ENCODE results near the gene PCBP3.
"Not testable (repeated sequence)": the region's sequence is repeated elsewhere in the genome, so short reads cannot be mapped to it uniquely, and the experiment has no call there.

The PCBP3 gene

GRCh38 chr21:45809421-45809820 lies 165.9 kb downstream of the PCBP3 start:
- DNase-seq (ENCODE audit: low read depth in 2 of 2) = no peak

DNA sequence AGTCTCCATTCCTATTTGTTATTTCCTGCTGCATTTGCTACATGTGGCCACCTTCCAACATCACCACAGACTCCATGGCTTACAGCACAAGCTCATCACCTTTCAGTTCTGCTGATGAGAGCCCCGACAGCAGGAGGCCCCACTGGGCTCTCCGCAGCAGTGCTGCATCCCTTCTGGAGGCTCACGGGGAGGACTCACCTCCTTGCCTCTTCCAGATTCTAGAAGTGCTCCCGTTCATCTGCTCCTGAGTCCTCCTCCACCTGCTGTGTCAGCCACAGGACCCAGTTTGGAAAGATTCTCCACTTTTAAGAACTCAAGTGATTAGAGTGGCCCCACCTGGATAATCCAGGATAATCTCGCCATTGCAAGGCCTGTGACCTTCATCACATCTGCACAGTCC lies 167.6 kb downstream of the PCBP3 start:
- no peak for DNase-seq (ENCODE audit: low read depth in 2 of 2)

GRCh38 chr21:45814210-45814940 lies 170.8 kb downstream of the PCBP3 start:
- not testable (repeated sequence) for DNase-seq (ENCODE audit: low read depth in 2 of 2)

DNA sequence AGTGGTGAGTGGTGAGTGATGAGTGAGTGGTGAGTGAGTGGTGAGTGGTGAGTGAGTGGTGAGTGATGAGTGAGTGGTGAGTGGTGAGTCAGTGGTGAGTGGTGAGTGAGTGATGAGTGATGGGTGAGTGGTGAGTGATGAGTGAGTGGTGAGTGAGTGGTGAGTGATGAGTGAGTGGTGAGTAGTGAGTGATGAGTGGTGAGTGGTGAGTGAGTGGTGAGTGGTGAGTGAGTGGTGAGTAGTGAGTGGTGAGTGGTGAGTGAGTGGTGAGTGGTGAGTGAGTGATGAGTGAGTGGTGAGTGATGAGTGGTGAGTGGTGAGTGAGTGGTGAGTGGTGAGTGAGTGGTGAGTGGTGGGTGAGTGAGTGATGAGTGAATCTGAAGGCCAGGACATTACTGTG lies 172.3 kb downstream of the PCBP3 start:
- not testable (repeated sequence) for DNase-seq (ENCODE audit: low read depth in 2 of 2)

DNA sequence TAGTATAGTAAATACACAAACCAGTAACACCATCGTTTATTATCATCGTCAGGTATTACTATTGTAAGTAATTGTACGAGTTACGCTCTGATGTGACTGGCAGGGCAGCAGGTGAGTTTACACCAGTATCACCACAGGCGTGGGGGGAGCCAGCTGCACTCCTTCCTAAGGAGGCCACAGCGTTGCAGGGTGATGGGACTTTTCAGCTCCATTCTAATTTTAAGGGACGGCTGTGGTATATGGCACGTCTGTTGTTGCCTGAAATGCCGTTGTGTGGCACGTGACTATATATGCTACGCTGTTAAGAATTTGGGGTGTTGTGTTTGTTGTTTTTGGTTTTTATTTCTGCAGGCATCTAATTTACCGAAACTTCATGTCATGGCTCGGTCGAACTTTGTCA lies 173.3 kb downstream of the PCBP3 start:
- no peak for DNase-seq (ENCODE audit: low read depth in 2 of 2)

DNA sequence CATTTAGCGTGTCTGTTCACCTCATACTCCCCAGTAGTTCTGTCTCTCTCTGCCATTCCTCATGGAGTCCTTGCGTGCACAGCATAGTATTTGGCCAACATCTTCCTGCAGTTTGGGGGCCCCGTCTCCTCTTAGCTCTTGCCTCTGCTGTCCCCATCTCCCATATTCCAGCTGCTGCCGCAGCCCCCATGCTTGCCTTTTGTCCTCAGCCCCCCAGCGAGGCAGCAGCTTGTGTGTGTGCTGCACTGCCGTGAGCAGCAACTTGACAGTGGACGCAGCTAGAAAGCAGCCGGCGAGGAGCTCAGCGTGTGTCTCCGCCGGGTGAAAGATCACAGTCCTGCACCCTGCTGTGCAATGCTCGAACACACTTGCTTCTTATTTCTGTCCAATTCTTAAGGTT lies 173.8 kb downstream of the PCBP3 start:
- DNase-seq (ENCODE audit: low read depth in 2 of 2) = no peak

DNA sequence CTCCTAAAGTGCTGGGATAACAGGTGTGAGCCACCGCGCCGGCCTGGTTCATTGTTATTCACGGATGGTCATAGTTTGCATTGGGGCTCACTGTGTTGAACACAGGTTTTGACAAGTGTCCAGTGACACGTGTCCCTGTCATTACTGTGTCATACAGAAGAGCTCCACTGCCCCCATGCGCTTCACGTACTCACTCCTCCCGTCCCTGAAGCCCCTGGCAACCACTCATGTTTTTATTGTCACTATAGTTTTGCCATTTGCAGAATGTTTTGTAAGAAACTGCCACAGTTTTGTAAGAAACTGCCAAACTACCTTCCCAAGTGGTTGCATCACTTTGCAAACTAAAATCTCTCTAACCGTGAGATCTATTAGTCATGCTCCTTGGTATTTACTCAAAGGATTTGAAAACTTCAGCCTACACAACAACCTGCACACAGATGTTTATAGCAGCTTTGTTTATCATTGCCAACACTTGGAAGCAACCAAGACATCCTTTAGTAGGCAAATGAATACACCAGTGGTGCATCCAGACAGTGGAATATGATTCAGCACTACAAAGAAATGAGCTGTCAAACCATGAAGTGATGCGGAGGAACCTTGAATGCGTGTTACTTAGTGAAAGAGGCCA lies 174.9 kb downstream of the PCBP3 start:
- DNase-seq (ENCODE audit: low read depth in 2 of 2) = no peak

DNA sequence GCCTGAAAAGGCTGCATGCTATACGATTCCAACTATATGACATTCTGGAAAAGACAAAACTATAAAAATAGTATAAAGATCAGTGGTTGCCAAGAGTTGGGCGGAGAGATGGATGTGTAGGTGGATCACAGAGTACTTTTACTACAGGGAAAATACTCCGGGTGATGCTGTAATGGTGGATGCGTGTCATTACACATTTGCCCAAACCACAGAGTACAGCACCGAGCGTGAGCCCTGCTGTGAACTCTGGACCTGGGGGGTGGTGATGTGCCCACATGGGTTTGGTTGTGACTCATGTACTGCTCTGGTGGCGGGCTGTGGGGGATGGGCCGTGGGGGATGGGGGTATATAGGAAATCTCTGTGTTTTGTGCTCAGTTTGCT lies 175.4 kb downstream of the PCBP3 start:
- DNase-seq (ENCODE audit: low read depth in 2 of 2) = peak; percentile 76 to 78

DNA sequence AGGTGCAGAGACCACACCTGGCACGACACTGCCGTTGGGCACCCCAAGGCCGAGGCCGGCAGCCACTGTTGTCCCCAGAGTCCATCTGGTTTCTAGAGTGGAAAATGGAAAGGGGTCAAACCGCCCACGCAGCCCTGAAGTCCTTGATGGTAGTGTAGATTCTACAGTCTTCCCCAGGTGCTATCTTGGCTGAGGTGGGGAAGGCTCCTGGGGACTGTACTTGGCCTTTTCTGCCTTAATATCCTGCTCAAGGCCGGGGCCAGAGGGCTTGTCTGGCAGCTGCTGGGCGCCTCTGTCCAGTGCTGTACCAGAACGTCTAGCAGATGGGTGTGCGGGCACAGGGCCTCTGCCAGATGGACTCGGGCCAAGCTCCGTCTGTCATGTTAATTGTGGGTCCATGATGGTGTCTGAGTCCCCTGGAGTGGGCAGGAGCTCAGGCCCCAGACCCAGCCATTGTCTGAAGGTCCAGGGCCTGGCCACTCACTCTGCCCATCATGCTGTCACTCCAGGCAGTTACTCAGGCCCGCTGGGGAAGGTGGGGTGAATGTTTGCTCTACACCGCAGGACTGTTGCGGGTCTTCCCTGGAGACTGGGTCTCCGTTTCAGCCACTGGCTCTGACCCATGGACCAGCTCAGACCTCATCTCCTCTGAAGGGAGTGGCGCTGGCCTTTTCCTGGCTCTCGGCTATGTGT lies 176.1 kb downstream of the PCBP3 start:
- DNase-seq (ENCODE audit: low read depth in 2 of 2) = no peak

DNA sequence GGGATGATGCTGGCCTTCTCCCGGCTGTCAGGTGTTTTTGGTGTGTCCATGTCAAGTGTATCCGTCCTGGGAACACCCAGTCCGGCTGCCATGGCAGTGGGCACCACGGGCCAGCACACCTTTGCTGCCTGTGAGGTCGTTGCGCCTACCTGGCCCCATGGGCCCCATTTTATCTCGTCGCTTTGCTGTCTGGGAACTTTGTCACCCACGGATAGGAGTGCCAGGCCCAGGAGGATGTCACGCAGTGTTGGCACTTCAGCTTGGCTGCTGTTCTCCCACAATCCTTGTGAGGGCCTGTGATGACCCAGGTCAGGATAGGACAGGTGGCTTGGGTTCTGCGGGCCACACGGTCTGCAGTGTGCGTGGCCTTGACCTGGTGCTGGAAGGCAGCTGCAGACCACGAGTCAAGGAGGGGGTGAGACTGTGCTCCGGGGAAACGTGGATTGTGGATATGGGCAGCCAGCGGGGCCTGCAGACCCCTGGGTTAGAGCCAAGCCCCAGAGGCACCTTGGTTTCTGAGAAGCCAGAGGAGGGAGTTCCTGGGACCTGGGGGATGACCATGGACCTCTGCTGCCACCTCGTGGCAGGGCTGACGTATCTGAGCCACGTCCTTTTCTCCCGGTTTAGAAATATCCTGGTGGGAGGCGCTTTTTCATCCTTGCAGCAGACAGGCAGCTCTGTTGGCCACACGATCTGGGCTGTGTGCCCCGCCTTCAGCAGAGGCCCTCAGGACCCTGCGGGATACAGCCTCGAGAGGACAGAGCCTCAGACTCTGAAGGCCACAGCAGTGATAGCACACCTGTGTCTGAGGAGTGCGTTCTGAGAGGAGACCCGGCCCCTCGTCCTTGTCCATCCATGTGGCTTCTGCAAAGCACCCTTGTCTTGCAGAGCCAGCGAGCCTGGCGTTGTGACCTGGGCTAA lies 176.9 kb downstream of the PCBP3 start:
- peak; percentile 65 to 74 for DNase-seq (ENCODE audit: low read depth in 2 of 2)

- no peak for DNase-seq (ENCODE audit: low read depth in 2 of 2)
These were observed 177.9 kb downstream of the PCBP3 start for GRCh38 chr21:45821315-45821962.

GRCh38 chr21:45821998-45822397 lies 178.5 kb downstream of the PCBP3 start:
- DNase-seq (ENCODE audit: low read depth in 2 of 2) = no peak

DNA sequence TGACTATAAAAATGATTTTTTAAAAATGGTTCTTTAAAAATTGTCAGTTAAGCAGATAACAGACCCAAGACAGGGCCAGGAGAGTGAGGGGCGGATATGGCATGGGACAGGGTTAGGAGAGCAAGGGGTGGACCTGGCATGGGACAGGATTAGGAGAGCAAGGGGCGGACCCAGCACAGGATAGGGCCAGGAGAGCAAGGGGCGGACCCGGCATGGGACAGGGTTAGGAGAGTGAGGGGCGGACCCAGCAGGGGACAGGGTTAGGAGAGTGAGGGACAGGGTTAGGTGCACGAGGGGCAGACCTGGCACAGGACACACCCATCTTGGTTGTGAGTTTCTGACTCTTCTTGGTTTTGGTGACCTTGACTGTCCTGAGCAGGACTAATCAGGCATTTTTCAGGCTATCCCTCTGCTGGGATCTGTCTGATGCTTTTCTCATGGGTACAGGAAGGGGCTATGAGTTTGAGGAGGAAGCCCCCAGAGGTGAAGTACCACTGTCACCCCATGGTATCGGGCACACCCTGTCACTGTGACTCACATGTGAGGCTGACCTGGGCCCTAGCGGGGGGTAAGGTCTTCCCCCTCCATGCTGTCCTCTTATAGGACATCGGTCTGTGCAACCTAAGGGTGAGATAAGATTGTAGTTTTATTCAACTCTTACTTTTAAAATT lies 179.0 kb downstream of the PCBP3 start:
- no peak for DNase-seq (ENCODE audit: low read depth in 2 of 2)

- DNase-seq (ENCODE audit: low read depth in 2 of 2) = no peak
These were observed 179.7 kb downstream of the PCBP3 start for GRCh38 chr21:45823100-45823681.

GRCh38 chr21:45824546-45825215 lies 181.2 kb downstream of the PCBP3 start:
- no peak for DNase-seq (ENCODE audit: low read depth in 2 of 2)

GRCh38 chr21:45825219-45825618 lies 181.7 kb downstream of the PCBP3 start:
- no peak for DNase-seq (ENCODE audit: low read depth in 2 of 2)

DNA sequence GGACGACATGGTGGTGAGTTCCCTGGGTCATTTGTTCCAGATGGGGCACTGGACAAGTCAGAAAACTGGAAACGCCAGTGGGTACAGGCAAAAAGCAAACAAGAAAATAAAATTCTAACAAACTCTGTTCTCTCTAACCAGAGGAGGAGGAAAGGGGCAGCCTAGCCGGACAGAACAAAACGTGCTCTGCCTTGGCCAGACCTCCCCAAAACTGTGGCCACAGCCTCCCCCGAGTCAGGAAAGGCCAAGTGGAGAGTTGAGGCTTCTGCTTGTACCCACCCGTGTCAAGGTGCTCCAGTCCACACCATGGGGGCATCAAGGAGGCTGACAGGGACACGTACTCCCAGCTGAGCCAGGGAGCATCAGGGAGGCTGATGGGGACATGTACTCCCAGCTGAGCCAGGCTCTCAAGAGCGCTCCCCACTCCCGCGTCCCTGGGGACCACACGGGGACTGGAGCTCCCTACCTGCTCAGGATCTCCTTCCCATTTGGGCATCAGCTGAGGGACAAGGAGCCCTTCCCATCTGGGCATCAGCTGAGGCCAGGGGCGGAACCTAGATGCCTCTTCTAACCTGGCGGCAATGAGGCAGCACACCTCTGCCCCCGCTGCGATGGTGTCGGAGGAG lies 183.3 kb downstream of the PCBP3 start:
- no peak for DNase-seq (ENCODE audit: low read depth in 2 of 2)

GRCh38 chr21:45827302-45827692 lies 183.8 kb downstream of the PCBP3 start:
- DNase-seq (ENCODE audit: low read depth in 2 of 2) = no peak

- DNase-seq (ENCODE audit: low read depth in 2 of 2) = no peak
These were observed 184.5 kb downstream of the PCBP3 start for GRCh38 chr21:45827881-45828579.
